Measurements from ENCODE around the gene ZNF777.

ZNF777 gene

GRCh38 chr7:149476791-149477190, 15.9 kb upstream of the ZNF777 start:
- no peak for DNase-seq (ENCODE audit: low read depth)

GRCh38 chr7:149475121-149476045, 14.5 kb upstream of the ZNF777 start:
- no peak for DNase-seq (ENCODE audit: low read depth)

GRCh38 chr7:149474309-149475120, 13.7 kb upstream of the ZNF777 start:
- DNase-seq (ENCODE audit: low read depth), result no peak

- no peak for DNase-seq (ENCODE audit: low read depth)
Observed at GRCh38 chr7:149473251-149473650, 12.4 kb upstream of the ZNF777 start.

GRCh38 chr7:149471289-149471953, 10.6 kb upstream of the ZNF777 start:
- no peak for DNase-seq (ENCODE audit: low read depth)

- DNase-seq (ENCODE audit: low read depth), result no peak
Observed at GRCh38 chr7:149469806-149470205, 8.9 kb upstream of the ZNF777 start.

- DNase-seq (ENCODE audit: low read depth), result no peak
Observed at GRCh38 chr7:149468208-149468607, 7.3 kb upstream of the ZNF777 start.

GRCh38 chr7:149467321-149467859, 6.5 kb upstream of the ZNF777 start:
- DNase-seq (ENCODE audit: low read depth), result no peak

- no peak for DNase-seq (ENCODE audit: low read depth)
Observed at GRCh38 chr7:149466364-149466763, 5.5 kb upstream of the ZNF777 start.

- no peak for DNase-seq (ENCODE audit: low read depth)
Observed at GRCh38 chr7:149463500-149464161, 2.8 kb upstream of the ZNF777 start.

GRCh38 chr7:149462101-149462520, 1.2 kb upstream of the ZNF777 start:
- no peak for DNase-seq (ENCODE audit: low read depth)

GRCh38 chr7:149459540-149460452, 1.1 kb downstream of the ZNF777 start:
- DNase-seq (ENCODE audit: low read depth), result no peak

GRCh38 chr7:149459201-149459539, 1.7 kb downstream of the ZNF777 start:
- DNase-seq (ENCODE audit: low read depth), result no peak

- no peak for DNase-seq (ENCODE audit: low read depth)
Observed at GRCh38 chr7:149458235-149458634, 2.6 kb downstream of the ZNF777 start.

- no peak for DNase-seq (ENCODE audit: low read depth)
Observed at GRCh38 chr7:149457766-149458165, 3.1 kb downstream of the ZNF777 start.

- DNase-seq (ENCODE audit: low read depth), result no peak
Observed at GRCh38 chr7:149456506-149457421, 4.1 kb downstream of the ZNF777 start.

- DNase-seq (ENCODE audit: low read depth), result no peak
Observed at GRCh38 chr7:149455175-149455950, 5.5 kb downstream of the ZNF777 start.

- no peak for DNase-seq (ENCODE audit: low read depth)
Observed at GRCh38 chr7:149454750-149455149, 6.1 kb downstream of the ZNF777 start.

GRCh38 chr7:149454006-149454405, 6.9 kb downstream of the ZNF777 start:
- no peak for DNase-seq (ENCODE audit: low read depth)

All from activated T-cell treated with anti-CD3 and anti-CD28 coated beads for 24 hours (primary cell).